ENCODE measurements around the gene NOS3. TPM values are rescaled to one million over a fixed set of nuclear protein-coding genes. Genes with fewer than 3 reads are reported as not detected.
A peak's percentile ranks its signal among the peaks of the same experiment; 100 is the strongest.

Gene NOS3
- total and polyA plus RNA-seq, 3 experiments from 2014 or later = 5.2 to 10.6 (median 9.9) TPM

DNA sequence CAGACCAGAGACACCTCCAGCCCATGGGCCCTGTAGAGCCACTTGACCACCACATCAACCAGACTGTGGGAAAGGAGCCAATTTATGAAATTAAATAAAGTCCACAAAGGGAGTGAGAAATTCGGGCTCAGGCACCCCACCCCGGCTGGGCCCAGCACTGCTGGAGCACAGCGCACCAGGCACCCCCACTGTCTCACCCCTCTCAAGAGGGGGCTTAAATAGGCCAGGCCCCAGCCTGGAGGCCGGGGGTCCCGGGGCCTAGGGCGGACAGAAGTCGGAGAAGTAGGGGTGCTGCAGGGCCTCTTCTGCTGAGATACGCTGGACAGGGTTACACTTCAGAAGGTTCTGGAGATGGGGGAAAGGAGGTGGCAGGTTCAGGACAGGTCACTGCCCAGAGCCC, 62.9 kb downstream of the NOS3 start:
- Mint-ChIP-seq H3K9me3 (no peaks in the 10 kb centered on the region), H3K36me3 (peaks cover 0 to 11% (median 1%) of the 10 kb centered on the region in 3 donors), H3K4me3 (peak overlapping the region in 1 of 7 donors; percentile 56), H3K4me1 (peaks cover 12 to 31% (median 19%) of the 10 kb centered on the region in 3 donors), H3K27ac (no peak overlapping the region), H3K27me3 (peaks cover 4 to 7% of the 10 kb centered on the region in 2 donors)
- Histone ChIP-seq H3K36me3 (ENCODE audit: insufficient read depth, low read length) (no peaks in the 10 kb centered on the region), H3K9me3 (ENCODE audit: low read length) (no peaks in the 10 kb centered on the region), H3K4me3 (ENCODE audit: low read length) (no peak overlapping the region), H3K27me3 (ENCODE audit: insufficient read depth, low read length, poor library complexity, severe bottlenecking) (no peaks in the 10 kb centered on the region), H3K27ac (ENCODE audit: low read depth, low read length) (no peak overlapping the region), H3K4me1 (ENCODE audit: insufficient read depth, low read length) (peaks cover 20% of the 10 kb centered on the region)
- POLR2A ChIA-PET = no interaction called here
- DNase-seq = no peak
- CTCF ChIA-PET = no interaction called here

DNA sequence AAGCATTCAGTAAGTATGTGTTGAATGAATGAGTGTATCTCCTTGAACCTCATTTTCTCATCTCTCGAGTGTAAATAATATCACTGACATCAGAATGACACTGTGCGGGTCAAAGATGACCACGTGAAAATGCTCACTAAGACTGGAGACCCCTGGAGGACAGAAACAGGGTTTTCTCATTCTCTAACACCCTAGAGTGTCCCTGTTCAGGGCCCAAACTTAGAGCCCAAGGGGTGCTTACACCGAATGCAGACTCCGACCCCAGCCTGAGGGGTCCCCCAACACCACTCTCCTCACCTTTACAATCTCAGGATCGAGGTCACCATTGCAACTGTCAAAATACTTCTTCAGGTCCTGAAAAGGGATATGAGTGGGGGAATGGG, 65.5 kb downstream of the NOS3 start:
- Histone ChIP-seq H3K9me3 (ENCODE audit: low read length) (no peaks in the 10 kb centered on the region), H3K27me3 (ENCODE audit: insufficient read depth, low read length, poor library complexity, severe bottlenecking) (no peaks in the 10 kb centered on the region), H3K4me3 (ENCODE audit: low read length) (no peak overlapping the region), H3K4me1 (ENCODE audit: insufficient read depth, low read length) (peaks cover 39% of the 10 kb centered on the region), H3K27ac (ENCODE audit: low read depth, low read length) (no peak overlapping the region), H3K36me3 (ENCODE audit: insufficient read depth, low read length) (no peaks in the 10 kb centered on the region)
- H3K9me3 Mint-ChIP-seq = no peaks in the 10 kb centered on the region
- H3K4me3 Mint-ChIP-seq = peak overlapping the region in 6 of 7 donors; percentile 49 to 95 (median 91)
- ChIA-PET CTCF (interaction anchor here (1.5 kb wide), 1 partner anchor 27 kb away, joined by 3 read pairs; the partner anchor contains the start of gene TMUB1), POLR2A (no interaction called here)
- peaks cover 0 to 14% (median 1%) of the 10 kb centered on the region in 3 donors for H3K36me3 Mint-ChIP-seq
- H3K27ac Mint-ChIP-seq = peak overlapping the region in 2 of 8 donors; percentile 12 to 60
- H3K4me1 Mint-ChIP-seq = peaks cover 23 to 49% (median 34%) of the 10 kb centered on the region in 3 donors
- no peak for DNase-seq
- peaks cover 2 to 4% of the 10 kb centered on the region in 2 donors for H3K27me3 Mint-ChIP-seq

DNA sequence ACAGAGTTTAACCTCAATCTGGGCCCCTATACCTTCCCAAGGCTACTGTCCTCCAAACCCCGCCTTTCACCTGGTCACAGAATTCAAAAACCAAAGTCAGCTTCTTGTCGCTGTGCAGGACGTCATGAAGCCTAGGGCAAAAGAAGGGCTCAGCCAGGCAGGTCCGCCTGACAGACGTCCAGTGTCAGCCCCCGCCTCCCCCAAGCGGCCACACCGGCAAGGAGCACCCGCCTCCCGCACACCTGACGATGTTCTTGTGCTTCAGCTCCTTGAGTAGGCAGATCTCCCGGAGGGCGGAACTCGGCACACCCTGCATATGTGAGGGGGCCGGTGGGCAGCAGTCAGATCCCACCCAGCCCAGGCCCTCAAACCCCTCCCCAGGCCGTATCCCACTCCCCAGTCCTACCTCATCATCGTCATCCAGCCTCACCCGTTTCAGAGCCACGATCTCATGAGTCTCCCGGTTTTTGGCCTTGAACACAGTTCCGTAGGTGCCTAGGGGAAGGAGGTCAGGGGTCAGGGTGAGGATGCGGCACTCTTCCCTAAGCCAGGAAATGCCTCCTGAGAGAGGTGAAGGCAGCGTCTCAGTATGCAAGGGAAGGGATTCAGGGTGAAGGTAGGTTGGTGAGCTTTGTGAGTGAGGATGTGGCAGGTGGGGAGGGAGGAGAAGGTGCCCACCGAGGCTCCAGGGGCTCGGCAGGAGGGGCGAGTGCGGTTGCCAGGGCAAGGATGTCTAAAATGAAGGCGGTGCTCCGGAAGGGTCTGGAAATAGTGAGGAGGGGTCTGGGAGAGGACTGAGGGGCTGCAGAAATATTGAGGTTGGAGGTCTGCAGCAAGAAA, 66.1 kb downstream of the NOS3 start:
- CTCF ChIA-PET = interaction anchor here (0.6 to 1.3 kb wide), 2 partner anchors 29 to 38 kb away, joined by 3 to 6 read pairs; partner anchors contain the start of gene ABCB8
- H3K36me3 Mint-ChIP-seq = peaks cover 0 to 15% (median 1%) of the 10 kb centered on the region in 3 donors

GRCh38 chr7:151057506-151057988, 66.7 kb downstream of the NOS3 start, which contains the start of gene CDK5:
CDK5 (minus strand) TSS chr7:151057897; CDS start chr7:151057848, 49 bp downstream.
- Histone ChIP-seq H3K36me3 (ENCODE audit: insufficient read depth, low read length) (no peaks in the 10 kb centered on the region), H3K4me1 (ENCODE audit: insufficient read depth, low read length) (peaks cover 41% of the 10 kb centered on the region), H3K4me3 (ENCODE audit: low read length) (peak within 1 kb of the TSS; percentile 94), H3K27me3 (ENCODE audit: insufficient read depth, low read length, poor library complexity, severe bottlenecking) (no peaks in the 10 kb centered on the region), H3K27ac (ENCODE audit: low read depth, low read length) (peak within 1 kb of the TSS; percentile 91), H3K9me3 (ENCODE audit: low read length) (no peaks in the 10 kb centered on the region)
- Mint-ChIP-seq H3K9me3 (no peaks in the 10 kb centered on the region), H3K4me3 (peak within 1 kb of the TSS; percentile 88 to 95 (median 94)), H3K4me1 (peaks cover 25 to 52% (median 38%) of the 10 kb centered on the region in 3 donors), H3K27ac (peak within 1 kb of the TSS; percentile 88 to 98 (median 98)), H3K36me3 (peaks cover 0 to 16% (median 1%) of the 10 kb centered on the region in 3 donors), H3K27me3 (peaks cover 2% of the 10 kb centered on the region in 2 donors)
- no peak for DNase-seq
- CTCF ChIA-PET = interaction anchor here (0.6 to 1.3 kb wide), 3 partner anchors 29 to 248 kb away, joined by 3 to 6 read pairs (median 4); partner anchors contain the start of gene ABCB8
- POLR2A ChIA-PET = interaction anchor here (1.8 to 2.1 kb wide), 2 partner anchors 23 to 30 kb away, joined by 10 read pairs; partner anchors contain the start of genes ABCB8 and FASTK

More for the DNA sequence above, 66.1 kb downstream of the NOS3 start:
- H3K4me3 ChIP-seq (ENCODE audit: low read length) = peak overlapping the region; percentile 94
- POLR2A ChIA-PET = interaction anchor here (1.8 kb wide), 1 partner anchor 24 kb away, joined by 10 read pairs; the partner anchor contains the start of gene FASTK
- no peaks in the 10 kb centered on the region for H3K9me3 Mint-ChIP-seq
- H3K27ac Mint-ChIP-seq = peak overlapping the region in 6 of 8 donors; percentile 47 to 98 (median 78)
- H3K4me3 Mint-ChIP-seq = peak overlapping the region; percentile 88 to 95 (median 94)
- H3K4me1 Mint-ChIP-seq = peaks cover 26 to 51% (median 40%) of the 10 kb centered on the region in 3 donors
- H3K9me3 ChIP-seq (ENCODE audit: low read length) = no peaks in the 10 kb centered on the region
- peaks cover 2 to 4% of the 10 kb centered on the region in 2 donors for H3K27me3 Mint-ChIP-seq
- peaks cover 41% of the 10 kb centered on the region for H3K4me1 ChIP-seq (ENCODE audit: insufficient read depth, low read length)
- no peaks in the 10 kb centered on the region for H3K27me3 ChIP-seq (ENCODE audit: insufficient read depth, low read length, poor library complexity, severe bottlenecking)
- peak overlapping the region; percentile 52 for H3K27ac ChIP-seq (ENCODE audit: low read depth, low read length)
- DNase-seq = no peak
- no peaks in the 10 kb centered on the region for H3K36me3 ChIP-seq (ENCODE audit: insufficient read depth, low read length)

DNA sequence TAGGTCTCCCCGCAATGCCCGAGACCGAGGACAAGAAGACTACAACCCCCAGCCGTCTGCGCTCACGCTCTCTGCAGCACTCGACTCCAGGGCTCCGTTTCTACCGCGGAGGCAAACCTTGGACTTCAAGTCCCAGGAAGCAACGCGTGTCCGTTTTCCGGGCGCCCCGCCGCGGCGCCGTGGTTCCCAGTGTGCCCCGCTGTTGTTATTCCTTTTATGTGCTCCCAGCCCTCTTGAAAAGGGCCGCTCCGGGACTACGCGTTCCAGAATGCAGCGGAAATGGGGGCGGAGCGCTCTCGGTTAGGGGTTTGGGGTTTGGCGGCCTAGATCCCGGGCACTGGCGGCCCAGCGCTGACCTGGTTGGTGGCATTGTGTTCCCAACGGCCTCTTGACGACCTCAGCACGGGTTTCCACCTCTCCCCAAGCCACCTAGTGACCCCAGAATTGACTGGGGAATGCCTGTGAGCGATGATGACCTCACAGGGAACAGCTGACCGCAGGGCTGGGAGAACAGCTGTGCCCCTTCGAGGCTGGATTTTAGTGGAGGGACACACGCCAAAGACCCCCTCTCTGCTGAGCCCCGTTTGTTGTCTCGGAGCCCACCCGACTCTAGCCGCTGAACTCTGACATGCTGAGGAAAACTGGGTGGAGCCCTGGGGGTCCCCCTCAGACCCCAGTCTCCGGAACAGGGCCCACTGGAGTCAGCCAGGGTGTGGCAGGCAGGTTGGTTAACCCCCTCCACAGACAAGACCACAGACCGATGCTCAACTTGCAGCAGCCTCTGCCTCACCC, 67.4 kb downstream of the NOS3 start:
- peak overlapping the region; percentile 94 for H3K4me3 ChIP-seq (ENCODE audit: low read length)
- H3K27me3 ChIP-seq (ENCODE audit: insufficient read depth, low read length, poor library complexity, severe bottlenecking) = no peaks in the 10 kb centered on the region
- Mint-ChIP-seq H3K36me3 (peaks cover 0 to 16% (median 0%) of the 10 kb centered on the region in 3 donors), H3K4me3 (peak overlapping the region; percentile 88 to 95 (median 94)), H3K27ac (peak overlapping the region; percentile 88 to 98 (median 98)), H3K27me3 (no peaks in the 10 kb centered on the region), H3K9me3 (no peaks in the 10 kb centered on the region), H3K4me1 (peaks cover 24 to 47% (median 36%) of the 10 kb centered on the region in 3 donors)
- no peaks in the 10 kb centered on the region for H3K36me3 ChIP-seq (ENCODE audit: insufficient read depth, low read length)
- DNase-seq = peak; percentile 94 to 99 (median 96)
- peaks cover 39% of the 10 kb centered on the region for H3K4me1 ChIP-seq (ENCODE audit: insufficient read depth, low read length)
- ChIA-PET POLR2A (interaction anchor here (0.8 to 2.1 kb wide), 5 partner anchors 18 to 169 kb away, joined by 5 to 10 read pairs (median 7); partner anchors contain the start of genes ABCB8, ABCF2, FASTK and TMUB1), CTCF (interaction anchor here (0.6 to 1.6 kb wide), 7 partner anchors 29 to 248 kb away, joined by 3 to 6 read pairs (median 4); partner anchors contain the start of gene ABCB8)
- H3K27ac ChIP-seq (ENCODE audit: low read depth, low read length) = peak overlapping the region; percentile 91
- H3K9me3 ChIP-seq (ENCODE audit: low read length) = no peaks in the 10 kb centered on the region

DNA sequence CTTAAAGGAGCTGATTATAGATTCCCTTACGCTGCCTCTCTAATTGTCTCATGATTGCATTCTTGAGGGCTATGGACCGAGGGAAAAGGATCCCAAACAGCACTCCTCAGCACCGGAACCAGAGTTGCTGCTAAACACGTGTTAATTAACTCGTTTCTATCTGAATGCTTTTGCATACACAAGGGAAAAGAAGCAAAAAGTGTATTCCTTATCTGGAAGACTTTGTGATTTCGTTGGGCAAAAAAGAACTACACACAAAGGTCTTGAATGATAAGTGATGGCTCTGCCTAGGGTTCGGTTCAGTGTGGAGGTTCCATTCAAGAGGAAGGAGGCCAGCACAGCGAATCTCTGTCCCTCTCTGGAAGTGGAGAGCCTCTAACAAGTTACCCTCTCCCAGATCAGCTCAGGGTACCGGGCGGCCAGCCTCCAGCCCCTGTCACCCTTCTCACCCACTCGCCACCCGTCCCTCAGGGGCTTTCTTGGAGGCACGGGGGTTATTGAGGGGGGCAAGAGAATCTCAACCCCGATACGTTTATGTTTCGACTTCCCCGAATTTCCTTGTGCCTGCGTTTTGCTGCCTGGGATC, 68.1 kb downstream of the NOS3 start:
- H3K36me3 ChIP-seq (ENCODE audit: insufficient read depth, low read length) = no peaks in the 10 kb centered on the region
- H3K27me3 ChIP-seq (ENCODE audit: insufficient read depth, low read length, poor library complexity, severe bottlenecking) = no peaks in the 10 kb centered on the region
- peak overlapping the region; percentile 94 for H3K4me3 ChIP-seq (ENCODE audit: low read length)
- H3K4me1 Mint-ChIP-seq = peaks cover 24 to 47% (median 36%) of the 10 kb centered on the region in 3 donors
- peak overlapping the region; percentile 91 for H3K27ac ChIP-seq (ENCODE audit: low read depth, low read length)
- no peaks in the 10 kb centered on the region for H3K9me3 Mint-ChIP-seq
- POLR2A ChIA-PET = interaction anchor here (0.8 to 2.1 kb wide), 6 partner anchors 17 to 168 kb away, joined by 3 to 10 read pairs (median 6); partner anchors contain the start of genes ABCB8, ABCF2, FASTK and TMUB1
- peak overlapping the region; percentile 88 to 98 (median 98) for H3K27ac Mint-ChIP-seq
- H3K36me3 Mint-ChIP-seq = peaks cover 0 to 20% (median 0%) of the 10 kb centered on the region in 3 donors
- no peaks in the 10 kb centered on the region for H3K9me3 ChIP-seq (ENCODE audit: low read length)
- peak overlapping the region; percentile 88 to 95 (median 94) for H3K4me3 Mint-ChIP-seq
- CTCF ChIA-PET = interaction anchor here (0.6 to 1.6 kb wide), 5 partner anchors 30 to 96 kb away, joined by 3 to 5 read pairs (median 4); partner anchors contain the start of gene ABCB8
- peaks cover 36% of the 10 kb centered on the region for H3K4me1 ChIP-seq (ENCODE audit: insufficient read depth, low read length)
- peak in 1 of 5 donors; percentile 10 for DNase-seq
- no peaks in the 10 kb centered on the region for H3K27me3 Mint-ChIP-seq

Data from CD8-positive, alpha-beta memory T cell (primary cell).